ENCODE results near the gene CNTN4. TPM values are rescaled to one million over a fixed set of nuclear protein-coding genes. Genes with fewer than 3 reads are reported as not detected.

The CNTN4 gene
- total and polyA plus RNA-seq, 7 donors, result 0.17 to 3.2 (median 0.42) TPM

- ATAC-seq, result no peak
Measured at GRCh38 chr3:2850701-2851100, 752.0 kb downstream of the CNTN4 start.

GRCh38 chr3:2851361-2851760 lies 752.7 kb downstream of the CNTN4 start:
- H3K27me3 ChIP-seq (ENCODE audit: insufficient read depth in 3 of 3, low read length in 2 of 3), result no peaks in the 10 kb centered on the region
- no peaks in the 10 kb centered on the region for H3K36me3 ChIP-seq (ENCODE audit: insufficient read depth in 1 of 2, low read depth in 1 of 2)
- no peak for ATAC-seq
- no peak for DNase-seq
- H3K27ac ChIP-seq, result no peak overlapping the region
- 32 to 50% (median 47%) methylated on average over 3 of the region's 3 CpGs for WGBS, 3 donors
- no peaks in the 10 kb centered on the region for H3K4me1 ChIP-seq
- no peaks in the 10 kb centered on the region for H3K9me3 ChIP-seq
- H3K4me3 ChIP-seq, result no peak overlapping the region
- intact Hi-C loops (cut with DNase I), result no loop called here
- no peak for TF ChIP-seq CTCF (IDR thresholded peaks at IDR 0.05)

More at GRCh38 chr3:2850701-2851100, 752.0 kb downstream of the CNTN4 start:
- DNase-seq, result no peak
- intact Hi-C loops (cut with DNase I), result no loop called here
- Histone ChIP-seq H3K9me3 (no peaks in the 10 kb centered on the region), H3K4me3 (no peak overlapping the region), H3K36me3 (ENCODE audit: insufficient read depth in 1 of 2, low read depth in 1 of 2) (no peaks in the 10 kb centered on the region), H3K4me1 (no peaks in the 10 kb centered on the region), H3K27ac (no peak overlapping the region), H3K27me3 (ENCODE audit: insufficient read depth in 3 of 3, low read length in 2 of 3) (no peaks in the 10 kb centered on the region)
- no peak for TF ChIP-seq CTCF (IDR thresholded peaks at IDR 0.05)
- 66 to 73% (median 67%) methylated on average over 2 of the region's 2 CpGs for WGBS, 3 donors

GRCh38 chr3:2851835-2852234 lies 753.2 kb downstream of the CNTN4 start:
- intact Hi-C loops (cut with DNase I), result no loop called here
- TF ChIP-seq CTCF (IDR thresholded peaks at IDR 0.05), result no peak
- Histone ChIP-seq H3K27me3 (ENCODE audit: insufficient read depth in 3 of 3, low read length in 2 of 3) (no peaks in the 10 kb centered on the region), H3K4me1 (no peaks in the 10 kb centered on the region), H3K9me3 (no peaks in the 10 kb centered on the region), H3K4me3 (no peak overlapping the region), H3K36me3 (ENCODE audit: insufficient read depth in 1 of 2, low read depth in 1 of 2) (no peaks in the 10 kb centered on the region), H3K27ac (no peak overlapping the region)
- ATAC-seq (no peak), DNase-seq (peak; percentile 27 to 63)
- WGBS, 3 donors, result 10 to 14% (median 12%) methylated on average over 1 of the region's 1 CpG

GRCh38 chr3:2853651-2854050 lies 755.0 kb downstream of the CNTN4 start:
- TF ChIP-seq CTCF (IDR thresholded peaks at IDR 0.05), result no peak
- no peak overlapping the region for H3K27ac ChIP-seq
- H3K4me1 ChIP-seq, result no peaks in the 10 kb centered on the region
- no peak overlapping the region for H3K4me3 ChIP-seq
- H3K27me3 ChIP-seq (ENCODE audit: insufficient read depth in 3 of 3, low read length in 2 of 3), result no peaks in the 10 kb centered on the region
- no peaks in the 10 kb centered on the region for H3K9me3 ChIP-seq
- 76 to 78% (median 76%) methylated on average over 5 of the region's 5 CpGs for WGBS, 3 donors
- ATAC-seq (no peak), DNase-seq (no peak)
- no peaks in the 10 kb centered on the region for H3K36me3 ChIP-seq (ENCODE audit: insufficient read depth in 1 of 2, low read depth in 1 of 2)
- intact Hi-C loops (cut with DNase I), result no loop called here

All from psoas muscle (tissue), 8 donors.